ENCODE results near the gene MCM5. TPM values are rescaled to one million over a fixed set of nuclear protein-coding genes. Genes with fewer than 3 reads are reported as not detected.

Gene MCM5
- total RNA-seq, 3 donors from 2014 or later (not counting 1 experiment from before 2014, with no cell fraction given) = 59.3 to 73.8 (median 61.5) TPM

- no peaks in the 10 kb centered on the region for H3K36me3 Mint-ChIP-seq
- H3K4me1 Mint-ChIP-seq = peaks cover 3 to 10% of the 10 kb centered on the region in 2 donors
- no peak for ATAC-seq
- H3K4me3 Mint-ChIP-seq = no peak overlapping the region
- Histone ChIP-seq H3K36me3 (ENCODE audit: control insufficient read depth, insufficient read depth, low read length) (no peaks in the 10 kb centered on the region), H3K4me1 (ENCODE audit: control insufficient read depth, insufficient read depth, low read length) (peaks cover 7% of the 10 kb centered on the region), H3K27ac (ENCODE audit: low read length) (no peak overlapping the region), H3K27me3 (ENCODE audit: control insufficient read depth, insufficient read depth, low read length) (no peaks in the 10 kb centered on the region), H3K9me3 (ENCODE audit: control insufficient read depth, insufficient read depth, low read length) (no peaks in the 10 kb centered on the region), H3K4me3 (ENCODE audit: low read length) (no peak overlapping the region)
- H3K27ac Mint-ChIP-seq = no peak overlapping the region
- no peak for TF ChIP-seq CTCF (IDR thresholded peaks at IDR 0.05)
- no peak for DNase-seq
- no peaks in the 10 kb centered on the region for H3K27me3 Mint-ChIP-seq (ENCODE audit: low read depth in 2 of 2)
- intact Hi-C loops (cut with micrococcal nuclease) = no loop called here
- H3K9me3 Mint-ChIP-seq = no peaks in the 10 kb centered on the region
- WGBS (ENCODE audit: insufficient coverage) = 73% methylated on average over 3 of the region's 5 CpGs
These were observed 9.0 kb upstream of the MCM5 start for GRCh38 chr22:35390933-35391332.

- no peak for ATAC-seq
- Mint-ChIP-seq H3K27me3 (ENCODE audit: low read depth in 2 of 2) (no peaks in the 10 kb centered on the region), H3K4me1 (peaks cover 3 to 10% of the 10 kb centered on the region in 2 donors), H3K9me3 (no peaks in the 10 kb centered on the region), H3K36me3 (no peaks in the 10 kb centered on the region), H3K4me3 (no peak overlapping the region), H3K27ac (no peak overlapping the region)
- intact Hi-C loops (cut with micrococcal nuclease) = no loop called here
- TF ChIP-seq CTCF (IDR thresholded peaks at IDR 0.05) = no peak
- no peaks in the 10 kb centered on the region for H3K36me3 ChIP-seq (ENCODE audit: control insufficient read depth, insufficient read depth, low read length)
- no peaks in the 10 kb centered on the region for H3K9me3 ChIP-seq (ENCODE audit: control insufficient read depth, insufficient read depth, low read length)
- H3K4me1 ChIP-seq (ENCODE audit: control insufficient read depth, insufficient read depth, low read length) = peaks cover 7% of the 10 kb centered on the region
- no peak overlapping the region for H3K27ac ChIP-seq (ENCODE audit: low read length)
- no peaks in the 10 kb centered on the region for H3K27me3 ChIP-seq (ENCODE audit: control insufficient read depth, insufficient read depth, low read length)
- no peak for DNase-seq
- 62% methylated on average over 2 of the region's 2 CpGs for WGBS (ENCODE audit: insufficient coverage)
- H3K4me3 ChIP-seq (ENCODE audit: low read length) = no peak overlapping the region
These were observed 7.6 kb upstream of the MCM5 start for GRCh38 chr22:35392357-35392756.

GRCh38 chr22:35393116-35394010 lies 6.6 kb upstream of the MCM5 start:
- TF ChIP-seq CTCF (IDR thresholded peaks at IDR 0.05) = no peak
- intact Hi-C loops (cut with micrococcal nuclease) = no loop called here
- Histone ChIP-seq H3K4me1 (ENCODE audit: control insufficient read depth, insufficient read depth, low read length) (peaks cover 7% of the 10 kb centered on the region), H3K36me3 (ENCODE audit: control insufficient read depth, insufficient read depth, low read length) (no peaks in the 10 kb centered on the region), H3K4me3 (ENCODE audit: low read length) (no peak overlapping the region), H3K9me3 (ENCODE audit: control insufficient read depth, insufficient read depth, low read length) (no peaks in the 10 kb centered on the region), H3K27ac (ENCODE audit: low read length) (no peak overlapping the region), H3K27me3 (ENCODE audit: control insufficient read depth, insufficient read depth, low read length) (no peaks in the 10 kb centered on the region)
- 88% methylated on average over 16 of the region's 16 CpGs for WGBS (ENCODE audit: insufficient coverage)
- Mint-ChIP-seq H3K4me1 (peaks cover 3 to 10% of the 10 kb centered on the region in 2 donors), H3K27me3 (ENCODE audit: low read depth in 2 of 2) (no peaks in the 10 kb centered on the region), H3K27ac (peak overlapping the region; percentile 75 to 78), H3K9me3 (no peaks in the 10 kb centered on the region), H3K36me3 (no peaks in the 10 kb centered on the region), H3K4me3 (no peak overlapping the region)
- ATAC-seq (peak in 1 of 3 donors; percentile 10), DNase-seq (no peak)
